Stimulated activated CD8-positive, alpha-beta memory T cell treated with anti-CD3 and anti-CD28 coated beads, Interleukin-15, amount 100 ng/mL, for 24 hours (primary cell): ENCODE data around the gene OPRM1.

Experiments used
- DNase-seq: peaks from one replicate; pipeline ENCODE4 v3.0.0-alpha.2; 2020; ENCODE audit warnings: low read depth

OPRM1 gene

DNA sequence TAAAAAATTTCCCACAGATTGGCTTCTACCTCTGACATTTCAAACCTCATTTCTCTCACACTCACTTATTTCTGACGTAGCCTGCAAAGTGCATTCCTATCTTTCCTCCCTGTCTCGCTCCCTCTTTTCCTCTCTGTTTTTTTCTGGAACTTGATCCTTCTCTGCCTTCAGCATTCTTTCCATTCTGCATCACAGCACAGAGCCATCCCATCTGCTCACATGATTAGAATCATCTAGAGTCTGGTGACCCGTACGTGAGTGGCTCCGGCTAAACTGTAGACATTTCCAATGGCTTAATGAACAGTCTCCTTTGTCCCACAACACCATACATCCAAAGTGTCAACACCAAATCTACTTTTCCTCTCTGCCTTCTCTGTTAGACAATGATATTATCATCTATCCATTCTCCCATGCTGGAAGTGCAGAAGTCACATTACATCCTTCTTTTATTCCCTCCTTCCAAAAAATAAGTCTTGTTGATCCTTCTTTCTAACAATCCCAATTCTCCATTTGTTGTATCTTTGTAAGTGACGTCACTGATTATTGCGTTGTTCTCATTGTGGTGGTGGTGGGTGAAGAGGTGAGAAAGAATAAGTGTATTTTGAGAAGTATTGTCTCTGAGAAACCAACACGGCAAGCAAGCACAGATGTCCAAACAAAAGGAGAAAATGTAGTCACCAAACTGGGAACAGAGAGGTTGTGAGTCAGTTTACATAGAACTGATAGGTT, 41.6 kb downstream of the OPRM1 start:
- DNase-seq: no peak

- no peak for DNase-seq
Observed at GRCh38 chr6:154086510-154086909, 47.5 kb downstream of the OPRM1 start.

GRCh38 chr6:154092326-154092962, 53.4 kb downstream of the OPRM1 start:
- DNase-seq: no peak

- no peak for DNase-seq
Observed at GRCh38 chr6:154093231-154094044, 54.4 kb downstream of the OPRM1 start.

- no peak for DNase-seq
Observed at GRCh38 chr6:154095571-154095970, 56.5 kb downstream of the OPRM1 start.

DNA sequence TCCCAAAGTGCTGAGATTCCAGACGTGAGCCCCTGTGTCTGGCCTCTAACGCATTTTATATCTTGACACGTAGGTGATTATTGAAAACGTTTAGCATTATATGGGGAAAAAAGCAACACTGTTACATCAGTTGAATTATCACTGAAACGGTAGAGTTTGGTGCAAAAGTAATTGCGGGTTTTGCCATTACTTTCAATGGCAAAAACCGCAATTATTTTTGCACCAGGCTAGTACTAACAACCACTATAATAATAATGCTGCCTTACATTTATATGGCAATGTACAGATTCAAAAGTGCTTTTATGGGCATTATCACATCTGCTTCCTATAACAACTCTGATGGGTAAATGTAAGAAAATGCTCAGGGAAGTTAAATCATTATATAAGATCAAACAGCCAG, 57.3 kb downstream of the OPRM1 start:
- no peak for DNase-seq

GRCh38 chr6:154096834-154097233, 57.8 kb downstream of the OPRM1 start:
- DNase-seq: no peak

- DNase-seq: no peak
Observed at GRCh38 chr6:154099211-154099610, 60.2 kb downstream of the OPRM1 start.

- DNase-seq: no peak
Observed at GRCh38 chr6:154106251-154106650, 67.2 kb downstream of the OPRM1 start.

DNA sequence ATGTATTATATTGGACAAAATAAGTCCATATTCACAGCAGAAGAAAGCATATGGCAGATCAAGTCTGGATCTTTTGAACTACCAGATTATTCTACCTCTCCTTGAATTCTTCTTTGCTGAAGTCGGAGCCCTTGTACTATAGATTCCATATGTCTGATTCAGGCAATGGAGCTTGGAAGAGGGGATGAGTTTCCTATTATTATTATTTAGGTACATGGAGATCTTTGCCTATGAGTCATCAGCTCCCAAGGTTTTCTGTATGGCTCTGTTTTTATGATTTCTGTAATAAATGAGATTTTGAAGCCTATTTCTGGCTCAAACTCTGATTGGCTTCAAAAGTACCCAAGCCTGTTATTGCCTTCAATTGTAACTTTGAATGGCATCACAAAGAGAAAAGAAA, 72.0 kb downstream of the OPRM1 start:
- DNase-seq: no peak

DNA sequence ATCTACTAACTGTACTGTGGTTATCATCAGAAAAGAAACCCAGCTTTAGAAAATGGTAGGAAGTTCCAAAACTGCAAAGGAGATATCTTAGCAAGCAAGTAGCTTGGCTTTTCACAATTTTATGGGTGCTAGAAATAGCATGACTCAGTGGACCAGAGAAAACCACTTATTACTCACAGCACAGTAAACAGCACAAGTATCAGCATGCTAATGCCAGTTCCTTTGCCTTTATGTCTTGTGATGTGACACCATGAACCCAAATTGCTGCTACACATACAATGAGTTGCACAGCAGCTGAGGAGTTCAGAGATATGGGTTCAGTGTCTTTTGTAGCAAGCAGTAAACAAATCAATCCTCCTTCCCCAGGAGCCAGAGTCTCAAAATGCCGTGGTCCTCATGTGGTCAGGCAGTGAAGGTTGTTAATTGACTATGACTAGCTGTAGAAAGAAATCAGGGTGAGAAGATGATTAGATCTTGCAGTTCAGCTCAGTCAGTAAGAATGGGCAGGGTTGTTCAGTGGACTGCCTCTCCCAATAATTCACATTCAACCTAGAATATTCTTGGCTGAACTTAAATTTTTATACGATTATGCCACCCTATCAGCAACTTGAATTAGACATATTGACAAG, 73.3 kb downstream of the OPRM1 start:
- DNase-seq: no peak

GRCh38 chr6:154113392-154113791, 74.4 kb downstream of the OPRM1 start:
- no peak for DNase-seq

- DNase-seq: no peak
Observed at GRCh38 chr6:154117485-154117884, 78.4 kb downstream of the OPRM1 start.

DNA sequence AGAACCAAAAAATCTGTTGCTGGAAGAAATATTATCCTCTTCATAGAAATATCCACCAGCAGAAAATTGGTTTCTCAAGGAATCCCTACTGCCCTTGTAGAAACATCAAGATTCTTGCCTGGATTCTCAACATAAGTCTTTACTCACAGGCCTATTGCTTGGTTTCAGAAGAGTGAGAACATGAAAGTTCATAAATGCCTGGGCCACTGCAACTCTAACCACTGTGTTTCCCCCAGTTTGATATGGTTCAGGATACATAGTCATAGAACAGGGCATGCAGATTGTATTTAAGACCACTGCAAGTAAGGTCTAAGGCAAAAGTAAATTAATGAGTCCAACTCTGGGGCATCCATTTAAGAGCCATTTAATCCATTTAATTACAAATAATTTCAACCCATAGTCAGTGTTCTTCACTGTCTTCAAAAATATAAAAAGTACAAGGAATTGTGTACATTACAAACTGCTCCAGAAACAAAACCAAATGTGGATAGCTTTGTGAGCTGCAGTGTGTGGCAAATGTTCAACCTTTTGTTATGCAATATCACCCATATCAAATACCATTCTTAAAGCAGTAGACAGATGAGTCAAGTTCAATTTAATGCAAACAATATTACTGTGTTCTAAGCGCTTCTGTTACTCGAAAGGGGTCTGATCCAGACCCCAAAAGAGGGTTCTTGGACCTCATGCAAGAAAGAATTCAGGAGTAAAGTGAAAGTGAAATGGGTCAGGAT, 83.3 kb downstream of the OPRM1 start:
- DNase-seq: no peak

- no peak for DNase-seq
Observed at GRCh38 chr6:154123155-154123956, 84.3 kb downstream of the OPRM1 start.

DNA sequence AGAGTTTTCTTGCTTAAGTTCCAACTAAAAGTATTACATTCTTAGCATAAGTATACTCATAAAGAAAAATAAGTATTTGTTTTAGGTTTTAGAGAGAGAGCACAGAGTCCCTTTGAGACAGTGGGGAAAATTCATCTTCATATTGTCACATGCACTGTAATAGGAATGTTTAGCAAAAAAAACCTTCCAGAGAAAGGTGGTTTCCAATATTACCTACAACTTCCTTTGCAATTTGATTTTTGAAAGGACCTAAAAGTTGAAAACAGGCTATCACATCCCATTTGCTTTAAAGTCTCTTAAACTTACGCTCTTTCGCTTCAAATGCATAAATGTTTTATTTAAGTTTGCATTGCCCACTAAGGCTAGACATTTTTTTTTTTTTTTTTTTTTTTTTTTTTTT, 86.4 kb downstream of the OPRM1 start:
- DNase-seq: no peak

- DNase-seq: no peak
Observed at GRCh38 chr6:154127657-154128056, 88.6 kb downstream of the OPRM1 start.

DNA sequence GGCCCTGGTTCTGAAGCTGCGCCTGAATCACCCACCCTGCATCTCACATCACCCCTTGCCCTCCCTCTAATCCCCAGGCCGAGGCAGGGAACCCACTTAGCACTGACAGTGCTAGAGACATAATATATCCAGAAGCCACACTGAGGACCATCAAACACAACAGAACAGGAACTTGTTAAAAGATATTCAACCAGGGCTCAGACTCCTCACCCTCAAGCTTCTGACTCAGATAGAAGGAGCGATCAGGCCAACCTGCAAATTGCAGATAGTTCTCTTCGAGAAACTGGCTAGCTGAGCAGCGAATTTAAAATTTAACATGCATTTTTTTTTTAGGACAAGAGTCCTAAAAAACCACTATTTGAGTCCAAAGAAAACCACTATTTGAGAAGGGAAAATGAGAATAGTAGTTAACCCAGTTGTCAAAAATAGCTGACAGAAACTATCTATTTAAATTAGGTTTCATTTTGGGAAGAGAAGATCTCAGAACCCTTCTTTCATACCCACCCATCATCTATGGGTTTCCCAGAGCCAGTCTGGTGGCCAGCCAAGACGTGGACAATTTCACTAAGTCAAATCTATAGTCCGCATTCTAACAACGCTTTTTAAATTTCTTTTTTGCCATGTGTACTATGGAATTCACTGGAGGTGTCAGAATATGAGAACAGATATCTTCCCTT, 95.6 kb downstream of the OPRM1 start:
- DNase-seq: no peak

- DNase-seq: no peak
Observed at GRCh38 chr6:154138793-154139192, 99.8 kb downstream of the OPRM1 start.

DNA sequence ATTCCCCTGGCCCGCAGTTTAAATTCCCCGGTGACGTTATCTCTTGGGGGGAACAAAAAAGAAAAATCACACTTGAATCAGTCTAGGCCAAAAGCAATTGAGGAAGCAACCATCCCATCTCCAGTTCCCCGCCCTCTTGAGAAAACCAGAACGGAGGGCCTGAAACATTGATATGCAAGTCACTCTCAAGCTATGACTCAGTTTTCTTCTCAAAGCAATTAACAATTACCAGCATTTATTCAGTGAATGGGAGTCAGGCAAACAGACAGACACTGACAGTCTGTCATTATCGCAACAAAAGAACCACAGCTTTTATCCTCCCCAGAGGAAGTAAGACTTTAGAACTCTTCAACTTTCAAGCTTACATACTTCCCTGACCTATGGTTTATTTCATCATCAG, 100.9 kb downstream of the OPRM1 start:
- no peak for DNase-seq

- DNase-seq: no peak
Observed at GRCh38 chr6:154140743-154141142, 101.7 kb downstream of the OPRM1 start.
